NCI-H2196 (cell line): ENCODE data around the gene SLC25A19.
"Not testable (repeated sequence)": the region's sequence is repeated elsewhere in the genome, so short reads cannot be mapped to it uniquely, and the experiment has no call there.

Experiments
- DNase-seq: peaks from one replicate; lab custom pipeline; 2025; ENCODE audit not compliant: unreplicated experiment; lab: John Stamatoyannopoulos, UW

SLC25A19 gene

GRCh38 chr17:75301502-75302206, 12.4 kb upstream of the SLC25A19 start:
- no peak for DNase-seq

- no peak for DNase-seq
Measured at GRCh38 chr17:75301049-75301448, 11.8 kb upstream of the SLC25A19 start.

GRCh38 chr17:75300280-75300679, 11.0 kb upstream of the SLC25A19 start:
- no peak for DNase-seq

GRCh38 chr17:75295201-75296158, 6.2 kb upstream of the SLC25A19 start:
- no peak for DNase-seq

- DNase-seq = not testable (repeated sequence)
Measured at GRCh38 chr17:75292810-75293448, 3.7 kb upstream of the SLC25A19 start.

GRCh38 chr17:75289832-75290337, 652 bp upstream of the SLC25A19 start:
- peak; percentile 28 for DNase-seq

- peak; percentile 74 for DNase-seq
Measured at GRCh38 chr17:75288770-75289114, 491 bp downstream of the SLC25A19 start.

GRCh38 chr17:75288359-75288758, 874 bp downstream of the SLC25A19 start:
- DNase-seq = no peak

GRCh38 chr17:75287221-75287620, 2.0 kb downstream of the SLC25A19 start:
- no peak for DNase-seq

GRCh38 chr17:75285123-75285522, 4.1 kb downstream of the SLC25A19 start:
- DNase-seq = no peak

GRCh38 chr17:75280189-75280588, 9.0 kb downstream of the SLC25A19 start:
- DNase-seq = not testable (repeated sequence)

- DNase-seq = no peak
Measured at GRCh38 chr17:75277664-75278071, 11.6 kb downstream of the SLC25A19 start.

- no peak for DNase-seq
Measured at GRCh38 chr17:75273977-75274708, 15.1 kb downstream of the SLC25A19 start.

GRCh38 chr17:75272848-75273184, 16.4 kb downstream of the SLC25A19 start:
- DNase-seq = no peak

GRCh38 chr17:75271955-75272847, 17.0 kb downstream of the SLC25A19 start:
- peak; percentile 41 for DNase-seq

GRCh38 chr17:75271233-75271954, 17.8 kb downstream of the SLC25A19 start:
- DNase-seq = peak; percentile 90

GRCh38 chr17:75270966-75271232, 18.3 kb downstream of the SLC25A19 start, which contains the start of gene MIF4GD:
MIF4GD (minus strand) TSS chr17:75271231; CDS start chr17:75270195, 1,036 bp downstream.
- DNase-seq = no peak

- DNase-seq = peak; percentile 57
Measured at GRCh38 chr17:75270218-75270965, 18.8 kb downstream of the SLC25A19 start.

- DNase-seq = no peak
Measured at GRCh38 chr17:75269844-75270217, 19.4 kb downstream of the SLC25A19 start.
